Measurements from ENCODE around the gene WNT11. TPM values are rescaled to one million over a fixed set of nuclear protein-coding genes. Genes with fewer than 3 reads are reported as not detected.

The WNT11 gene
- total RNA-seq, 1 donor from 2014 or later: 0.26 TPM

DNA sequence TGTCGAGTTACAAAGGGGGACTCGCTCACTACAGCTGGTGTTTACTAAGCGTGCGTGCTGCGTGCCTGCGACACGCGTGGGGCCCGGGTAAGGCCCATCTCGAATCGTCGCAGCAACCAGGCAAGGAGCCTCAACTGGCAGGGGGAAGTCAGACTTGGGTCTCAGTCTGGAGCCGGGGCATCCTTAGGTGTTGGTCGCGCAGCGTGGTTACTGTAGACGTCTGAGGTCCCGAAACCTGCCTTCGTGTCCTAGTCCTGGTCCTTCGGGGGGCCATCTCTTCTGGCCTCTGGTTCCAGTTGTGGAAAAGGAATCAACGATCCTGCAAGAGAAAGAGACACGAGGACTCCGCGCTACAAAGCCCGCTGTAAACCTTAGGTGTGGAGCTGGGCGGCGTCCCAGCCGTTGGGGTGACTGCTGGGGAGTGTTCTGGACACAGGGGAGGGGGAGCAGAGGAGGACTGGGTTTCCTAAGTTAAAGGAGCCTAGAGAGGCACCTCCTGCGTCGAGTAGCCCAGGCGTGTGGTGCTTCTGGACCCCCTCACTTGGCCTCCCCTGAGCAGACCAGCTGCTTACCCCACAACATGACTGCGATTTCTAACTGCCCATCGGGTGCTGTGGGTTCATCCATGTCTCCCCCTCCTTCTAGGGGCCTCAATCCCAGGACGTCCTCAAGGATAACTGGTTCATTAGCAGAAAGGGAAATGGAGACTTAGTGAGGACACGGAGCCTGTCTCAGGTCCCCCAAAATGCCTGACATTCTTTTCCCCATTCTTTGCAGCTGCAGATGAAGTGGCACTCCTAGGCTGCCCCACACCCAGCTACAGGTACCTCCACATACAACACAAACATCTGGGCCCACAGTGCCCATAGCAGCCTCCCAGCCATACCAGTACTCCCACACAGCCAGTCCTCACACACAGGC, 4.9 kb upstream of the WNT11 start:
- Histone ChIP-seq H3K27me3 (peaks cover 87% of the 10 kb centered on the region), H3K4me1 (peaks cover 29% of the 10 kb centered on the region), H3K9ac (no peak overlapping the region), H3K9me3 (ENCODE audit: low read depth) (no peaks in the 10 kb centered on the region), H3F3A (ENCODE audit: low read depth) (peaks cover 17% of the 10 kb centered on the region), H3K4me2 (peak overlapping the region; percentile 96), H4K20me1 (ENCODE audit: low read depth) (peaks cover 16% of the 10 kb centered on the region), H2AFZ (replicated peaks) (peak overlapping the region; percentile 24), H3K4me3 (peak overlapping the region; percentile 56), H3K27ac (no peak overlapping the region), H3K36me3 (no peaks in the 10 kb centered on the region), H3K79me2 (ENCODE audit: low read depth) (no peaks in the 10 kb centered on the region)
- TF ChIP-seq EZH2 (IDR thresholded peaks at IDR 0.05) (peak; percentile 32), EZH2phosphoT487 (IDR thresholded peaks at IDR 0.05) (no peak)
- Mint-ChIP-seq H3K4me3 (peak overlapping the region; percentile 85), H3K36me3 (no peaks in the 10 kb centered on the region), H3K4me1 (peaks cover 18% of the 10 kb centered on the region), H3K27ac (no peak overlapping the region), H3K27me3 (ENCODE audit: insufficient read depth, low read depth) (peaks cover 46% of the 10 kb centered on the region), H3K9me3 (no peaks in the 10 kb centered on the region)
- DNase-seq (ENCODE audit: low spot score): no peak

DNA sequence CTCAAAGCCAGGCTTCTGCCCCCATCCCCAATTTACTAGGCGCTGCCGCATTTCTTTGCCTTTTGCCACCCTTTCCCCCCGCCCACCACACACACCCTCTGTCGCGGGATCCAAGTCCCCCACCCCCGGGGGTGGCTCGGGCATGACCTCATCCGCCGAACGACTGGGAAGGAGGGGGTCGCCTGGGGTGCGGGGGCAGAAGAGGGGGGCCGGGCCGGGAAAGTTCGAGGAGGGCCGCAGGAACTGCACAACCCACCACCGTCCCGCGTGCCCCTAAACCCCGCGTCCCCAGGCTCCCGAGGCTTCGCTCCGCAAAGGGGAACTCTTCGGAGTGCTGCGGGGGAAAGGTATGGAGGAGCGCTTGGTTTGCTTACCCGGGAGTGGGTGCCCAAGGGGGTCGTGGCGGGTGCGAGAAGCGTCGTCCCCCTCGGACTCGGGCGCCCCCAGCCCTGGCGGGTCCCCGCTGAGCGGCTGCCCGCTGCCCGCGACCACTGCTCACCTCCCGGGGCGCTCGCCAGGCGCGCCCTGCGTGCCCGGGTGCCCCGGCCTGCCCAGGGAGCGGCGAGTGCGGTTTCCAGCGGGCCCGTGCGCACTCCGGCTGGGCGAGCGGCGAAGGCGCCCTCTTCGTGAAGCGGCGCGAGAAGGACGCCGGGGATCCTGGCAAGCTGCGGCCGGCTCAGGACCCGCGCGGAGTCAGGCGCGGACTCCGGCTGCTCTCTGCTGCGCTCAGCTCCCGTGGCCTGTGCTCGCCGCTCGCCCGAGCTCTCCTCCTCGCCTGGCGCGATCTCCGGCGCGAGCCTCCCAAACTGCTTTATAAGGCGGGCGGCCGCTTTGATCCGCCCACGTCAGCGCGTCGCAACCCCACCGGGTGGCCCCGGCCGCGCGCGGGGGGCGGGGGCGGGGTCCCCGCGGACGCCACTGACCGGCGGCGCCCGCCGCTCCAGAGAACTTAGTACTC, 4.0 kb upstream of the WNT11 start:
- Mint-ChIP-seq H3K4me3 (peak overlapping the region; percentile 85), H3K36me3 (no peaks in the 10 kb centered on the region), H3K27ac (no peak overlapping the region), H3K27me3 (ENCODE audit: insufficient read depth, low read depth) (peaks cover 51% of the 10 kb centered on the region), H3K9me3 (no peaks in the 10 kb centered on the region), H3K4me1 (peaks cover 21% of the 10 kb centered on the region)
- no peaks in the 10 kb centered on the region for H3K79me2 ChIP-seq (ENCODE audit: low read depth)
- no peak overlapping the region for H3K9ac ChIP-seq
- peak overlapping the region; percentile 24 for H2AFZ ChIP-seq (replicated peaks)
- peak overlapping the region; percentile 56 for H3K4me3 ChIP-seq
- DNase-seq (ENCODE audit: low spot score): peak; percentile 81
- no peak overlapping the region for H3K27ac ChIP-seq
- H3K9me3 ChIP-seq (ENCODE audit: low read depth): no peaks in the 10 kb centered on the region
- H3K4me2 ChIP-seq: peak overlapping the region; percentile 96
- peaks cover 96% of the 10 kb centered on the region for H3K27me3 ChIP-seq
- peaks cover 37% of the 10 kb centered on the region for H3K4me1 ChIP-seq
- H4K20me1 ChIP-seq (ENCODE audit: low read depth): peaks cover 23% of the 10 kb centered on the region
- TF ChIP-seq EZH2 (IDR thresholded peaks at IDR 0.05) (peak; percentile 82), EZH2phosphoT487 (IDR thresholded peaks at IDR 0.05) (peak; percentile 83)
- TF ChIP-seq, protein P1, sequence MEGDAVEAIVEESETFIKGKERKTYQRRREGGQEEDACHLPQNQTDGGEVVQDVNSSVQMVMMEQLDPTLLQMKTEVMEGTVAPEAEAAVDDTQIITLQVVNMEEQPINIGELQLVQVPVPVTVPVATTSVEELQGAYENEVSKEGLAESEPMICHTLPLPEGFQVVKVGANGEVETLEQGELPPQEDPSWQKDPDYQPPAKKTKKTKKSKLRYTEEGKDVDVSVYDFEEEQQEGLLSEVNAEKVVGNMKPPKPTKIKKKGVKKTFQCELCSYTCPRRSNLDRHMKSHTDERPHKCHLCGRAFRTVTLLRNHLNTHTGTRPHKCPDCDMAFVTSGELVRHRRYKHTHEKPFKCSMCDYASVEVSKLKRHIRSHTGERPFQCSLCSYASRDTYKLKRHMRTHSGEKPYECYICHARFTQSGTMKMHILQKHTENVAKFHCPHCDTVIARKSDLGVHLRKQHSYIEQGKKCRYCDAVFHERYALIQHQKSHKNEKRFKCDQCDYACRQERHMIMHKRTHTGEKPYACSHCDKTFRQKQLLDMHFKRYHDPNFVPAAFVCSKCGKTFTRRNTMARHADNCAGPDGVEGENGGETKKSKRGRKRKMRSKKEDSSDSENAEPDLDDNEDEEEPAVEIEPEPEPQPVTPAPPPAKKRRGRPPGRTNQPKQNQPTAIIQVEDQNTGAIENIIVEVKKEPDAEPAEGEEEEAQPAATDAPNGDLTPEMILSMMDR (IDR thresholded peaks at IDR 0.05): no peak
- peaks cover 17% of the 10 kb centered on the region for H3F3A ChIP-seq (ENCODE audit: low read depth)
- no peaks in the 10 kb centered on the region for H3K36me3 ChIP-seq

DNA sequence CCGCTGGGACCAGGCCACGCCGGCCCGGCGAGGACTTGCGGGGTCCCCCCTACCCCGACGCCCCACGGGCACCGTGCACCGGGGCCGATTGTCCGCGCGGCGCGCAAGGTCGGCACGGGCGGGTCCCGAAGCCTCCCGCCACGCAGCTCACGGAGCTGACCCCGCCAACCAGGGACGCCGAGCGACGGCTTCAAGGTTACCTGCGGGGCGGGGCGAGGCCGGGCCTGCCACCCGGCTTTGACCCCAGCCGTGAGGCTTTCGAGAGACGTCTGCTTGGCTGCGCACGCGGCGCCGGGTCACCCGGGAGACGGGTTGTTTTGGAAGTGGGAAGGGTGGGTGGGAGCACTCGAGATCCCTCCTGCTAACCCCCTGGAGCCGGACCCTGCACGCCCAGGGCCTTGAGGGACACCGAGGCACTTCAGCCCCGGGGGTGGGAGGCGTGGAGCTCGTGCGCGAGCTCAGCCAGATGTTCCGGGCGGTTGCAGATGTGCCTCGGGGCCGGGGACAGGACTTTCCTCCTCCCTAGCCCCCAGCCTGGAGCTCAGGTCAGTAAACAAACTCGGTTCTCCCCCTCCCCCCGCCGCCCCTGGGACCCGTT, 3.2 kb upstream of the WNT11 start:
- peak overlapping the region; percentile 96 for H3K4me2 ChIP-seq
- peak; percentile 81 for TF ChIP-seq EZH2phosphoT487 (IDR thresholded peaks at IDR 0.05)
- peak; percentile 90 for TF ChIP-seq EZH2 (IDR thresholded peaks at IDR 0.05)
- TF ChIP-seq, protein P1 (IDR thresholded peaks at IDR 0.05): no peak
- no peak overlapping the region for H3K27ac ChIP-seq
- DNase-seq (ENCODE audit: low spot score): peak; percentile 42
- no peak overlapping the region for H3K9ac ChIP-seq
- H3K9me3 ChIP-seq (ENCODE audit: low read depth): no peaks in the 10 kb centered on the region
- no peaks in the 10 kb centered on the region for H3K79me2 ChIP-seq (ENCODE audit: low read depth)
- peaks cover 28% of the 10 kb centered on the region for H4K20me1 ChIP-seq (ENCODE audit: low read depth)
- no peak overlapping the region for H2AFZ ChIP-seq (replicated peaks)
- H3K27me3 Mint-ChIP-seq (ENCODE audit: insufficient read depth, low read depth): peaks cover 59% of the 10 kb centered on the region
- no peaks in the 10 kb centered on the region for H3K9me3 Mint-ChIP-seq
- H3K36me3 ChIP-seq: no peaks in the 10 kb centered on the region
- H3K4me3 ChIP-seq: peak overlapping the region; percentile 56
- H3K4me1 ChIP-seq: peaks cover 37% of the 10 kb centered on the region
- peaks cover 100% of the 10 kb centered on the region for H3K27me3 ChIP-seq
- peaks cover 17% of the 10 kb centered on the region for H3F3A ChIP-seq (ENCODE audit: low read depth)
- H3K4me1 Mint-ChIP-seq: peaks cover 23% of the 10 kb centered on the region
- no peaks in the 10 kb centered on the region for H3K36me3 Mint-ChIP-seq
- no peak overlapping the region for H3K27ac Mint-ChIP-seq
- H3K4me3 Mint-ChIP-seq: peak overlapping the region; percentile 72
